Activated T-cell treated with anti-CD3 and anti-CD28 coated beads, Interleukin-2, amount 50 U/mL, for 72 hours (primary cell): ENCODE measurements around the gene DSPP. TPM values are rescaled to one million over a fixed set of nuclear protein-coding genes. Genes with fewer than 3 reads are reported as not detected.

Experiments used
- ATAC-seq, 2 donors: fragments of 150-1000 bp; cut with Tn5 transposase; replicated peaks in 1 of 2; 2 replicates each; pipeline ENCODE4 v1.10.0; 2021; ENCODE audit warnings: moderate library complexity in 2 of 2, mild to moderate bottlenecking in 1 of 2
- DNase-seq, 2 donors: peaks; one replicate each; pipeline ENCODE4 v3.0.0; 2021 to 2022; ENCODE audit warnings: mixed read lengths in 1 of 2
- H3K27ac Mint-ChIP-seq: one replicate; pipeline ENCODE4 v1.8.0; 2022; ENCODE audit warnings: mild to moderate bottlenecking, moderate library complexity, mixed read lengths
- H3K27me3 Mint-ChIP-seq: one replicate; pipeline ENCODE4 v1.8.0; 2022; ENCODE audit warnings: low read depth, mixed read lengths
- H3K36me3 Mint-ChIP-seq, 2 donors: one replicate each; pipeline ENCODE4 v1.8.0; 2022; ENCODE audit warnings: mixed read lengths in 2 of 2, mild to moderate bottlenecking in 1 of 2; ENCODE audit not compliant: insufficient read depth in 2 of 2
- H3K4me1 Mint-ChIP-seq: one replicate; pipeline ENCODE4 v1.8.0; 2022; ENCODE audit warnings: low read depth, mixed read lengths
- H3K4me3 Mint-ChIP-seq, 2 donors: one replicate each; pipeline ENCODE4 v1.8.0; 2022; ENCODE audit warnings: mild to moderate bottlenecking in 2 of 2, mixed read lengths in 2 of 2, moderate library complexity in 2 of 2
- H3K9me3 Mint-ChIP-seq, 2 donors: one replicate each; pipeline ENCODE4 v1.8.0; 2022; ENCODE audit warnings: mixed read lengths in 2 of 2
- total RNA-seq, 2 donors: library from RNA; stranded (reverse); gene quantifications; one replicate each; pipeline ENCODE4 v1.2.3, GENCODE V29; 2022

The DSPP gene
- total RNA-seq, 2 donors from 2014 or later = not detected

GRCh38 chr4:87584222-87584908, 24.0 kb upstream of the DSPP start:
- no peaks in the 10 kb centered on the region for H3K4me1 Mint-ChIP-seq
- peaks cover 0 to 2% of the 10 kb centered on the region in 2 donors for H3K36me3 Mint-ChIP-seq
- H3K27me3 Mint-ChIP-seq = no peaks in the 10 kb centered on the region
- peaks cover 0 to 2% of the 10 kb centered on the region in 2 donors for H3K9me3 Mint-ChIP-seq
- no peak overlapping the region for H3K4me3 Mint-ChIP-seq
- no peak overlapping the region for H3K27ac Mint-ChIP-seq
- ATAC-seq = no peak
- DNase-seq = no peak

- peaks cover 0 to 2% of the 10 kb centered on the region in 2 donors for H3K36me3 Mint-ChIP-seq
- no peaks in the 10 kb centered on the region for H3K4me1 Mint-ChIP-seq
- H3K9me3 Mint-ChIP-seq = peaks cover 0 to 2% of the 10 kb centered on the region in 2 donors
- H3K27ac Mint-ChIP-seq = no peak overlapping the region
- no peak overlapping the region for H3K4me3 Mint-ChIP-seq
- DNase-seq (no peak), ATAC-seq (no peak)
- H3K27me3 Mint-ChIP-seq = no peaks in the 10 kb centered on the region
These were observed 18.8 kb upstream of the DSPP start for GRCh38 chr4:87589531-87589930.

GRCh38 chr4:87592124-87592523, 16.2 kb upstream of the DSPP start:
- no peaks in the 10 kb centered on the region for H3K4me1 Mint-ChIP-seq
- no peaks in the 10 kb centered on the region for H3K36me3 Mint-ChIP-seq
- DNase-seq = no peak
- no peak overlapping the region for H3K27ac Mint-ChIP-seq
- ATAC-seq = no peak
- H3K27me3 Mint-ChIP-seq = no peaks in the 10 kb centered on the region
- H3K9me3 Mint-ChIP-seq = no peaks in the 10 kb centered on the region
- H3K4me3 Mint-ChIP-seq = no peak overlapping the region

- H3K36me3 Mint-ChIP-seq = no peaks in the 10 kb centered on the region
- DNase-seq = no peak
- H3K9me3 Mint-ChIP-seq = peaks cover 0 to 2% of the 10 kb centered on the region in 2 donors
- no peak overlapping the region for H3K4me3 Mint-ChIP-seq
- H3K4me1 Mint-ChIP-seq = no peaks in the 10 kb centered on the region
- no peak overlapping the region for H3K27ac Mint-ChIP-seq
- no peak for ATAC-seq
- peaks cover 11% of the 10 kb centered on the region for H3K27me3 Mint-ChIP-seq
These were observed 7.0 kb upstream of the DSPP start for GRCh38 chr4:87601361-87601760.

GRCh38 chr4:87614292-87614890, 6.1 kb downstream of the DSPP start:
- H3K36me3 Mint-ChIP-seq = no peaks in the 10 kb centered on the region
- no peaks in the 10 kb centered on the region for H3K9me3 Mint-ChIP-seq
- H3K4me1 Mint-ChIP-seq = no peaks in the 10 kb centered on the region
- no peak overlapping the region for H3K4me3 Mint-ChIP-seq
- no peak for ATAC-seq
- H3K27ac Mint-ChIP-seq = no peak overlapping the region
- no peak for DNase-seq
- no peaks in the 10 kb centered on the region for H3K27me3 Mint-ChIP-seq

GRCh38 chr4:87616268-87616667, 7.9 kb downstream of the DSPP start:
- DNase-seq = no peak
- no peak overlapping the region for H3K4me3 Mint-ChIP-seq
- H3K9me3 Mint-ChIP-seq = no peaks in the 10 kb centered on the region
- H3K36me3 Mint-ChIP-seq = no peaks in the 10 kb centered on the region
- no peaks in the 10 kb centered on the region for H3K4me1 Mint-ChIP-seq
- no peak overlapping the region for H3K27ac Mint-ChIP-seq
- ATAC-seq = no peak
- H3K27me3 Mint-ChIP-seq = peaks cover 5% of the 10 kb centered on the region

GRCh38 chr4:87620086-87620485, 11.8 kb downstream of the DSPP start:
- no peaks in the 10 kb centered on the region for H3K9me3 Mint-ChIP-seq
- no peak overlapping the region for H3K4me3 Mint-ChIP-seq
- ATAC-seq = no peak

GRCh38 chr4:87620491-87620890, 12.2 kb downstream of the DSPP start:
- DNase-seq (no peak), ATAC-seq (no peak)
- Mint-ChIP-seq H3K27me3 (peaks cover 6% of the 10 kb centered on the region), H3K9me3 (no peaks in the 10 kb centered on the region), H3K4me3 (no peak overlapping the region), H3K36me3 (no peaks in the 10 kb centered on the region), H3K4me1 (no peaks in the 10 kb centered on the region), H3K27ac (no peak overlapping the region)

More at GRCh38 chr4:87620086-87620485, 11.8 kb downstream of the DSPP start:
- Mint-ChIP-seq H3K27ac (no peak overlapping the region), H3K4me1 (no peaks in the 10 kb centered on the region), H3K36me3 (no peaks in the 10 kb centered on the region), H3K27me3 (peaks cover 6% of the 10 kb centered on the region)
- no peak for DNase-seq

GRCh38 chr4:87622303-87622702, 14.0 kb downstream of the DSPP start:
- Mint-ChIP-seq H3K36me3 (no peaks in the 10 kb centered on the region), H3K27ac (no peak overlapping the region), H3K4me1 (no peaks in the 10 kb centered on the region), H3K4me3 (no peak overlapping the region), H3K9me3 (no peaks in the 10 kb centered on the region), H3K27me3 (peaks cover 6% of the 10 kb centered on the region)
- DNase-seq = no peak
- ATAC-seq = no peak

GRCh38 chr4:87624698-87625097, 16.4 kb downstream of the DSPP start:
- Mint-ChIP-seq H3K4me1 (no peaks in the 10 kb centered on the region), H3K9me3 (no peaks in the 10 kb centered on the region), H3K27ac (no peak overlapping the region), H3K27me3 (peaks cover 6% of the 10 kb centered on the region), H3K4me3 (no peak overlapping the region), H3K36me3 (no peaks in the 10 kb centered on the region)
- ATAC-seq (no peak), DNase-seq (no peak)

- H3K9me3 Mint-ChIP-seq = no peaks in the 10 kb centered on the region
- H3K27ac Mint-ChIP-seq = no peak overlapping the region
- ATAC-seq = no peak
- H3K36me3 Mint-ChIP-seq = no peaks in the 10 kb centered on the region
- no peaks in the 10 kb centered on the region for H3K27me3 Mint-ChIP-seq
- DNase-seq = no peak
- no peak overlapping the region for H3K4me3 Mint-ChIP-seq
- H3K4me1 Mint-ChIP-seq = no peaks in the 10 kb centered on the region
These were observed 23.3 kb downstream of the DSPP start for GRCh38 chr4:87631668-87632067.

- Mint-ChIP-seq H3K4me3 (no peak overlapping the region), H3K4me1 (no peaks in the 10 kb centered on the region), H3K36me3 (no peaks in the 10 kb centered on the region), H3K27me3 (no peaks in the 10 kb centered on the region), H3K27ac (no peak overlapping the region), H3K9me3 (no peaks in the 10 kb centered on the region)
- ATAC-seq (no peak), DNase-seq (no peak)
These were observed 24.1 kb downstream of the DSPP start for GRCh38 chr4:87632469-87632868.

- no peak overlapping the region for H3K27ac Mint-ChIP-seq
- H3K36me3 Mint-ChIP-seq = no peaks in the 10 kb centered on the region
- H3K4me1 Mint-ChIP-seq = no peaks in the 10 kb centered on the region
- DNase-seq (no peak), ATAC-seq (no peak)
- H3K27me3 Mint-ChIP-seq = no peaks in the 10 kb centered on the region
- H3K4me3 Mint-ChIP-seq = no peak overlapping the region
- no peaks in the 10 kb centered on the region for H3K9me3 Mint-ChIP-seq
These were observed 24.9 kb downstream of the DSPP start for GRCh38 chr4:87633243-87633642.

- no peak for DNase-seq
- Mint-ChIP-seq H3K4me1 (no peaks in the 10 kb centered on the region), H3K27ac (no peak overlapping the region), H3K9me3 (no peaks in the 10 kb centered on the region), H3K4me3 (no peak overlapping the region), H3K27me3 (peaks cover 8% of the 10 kb centered on the region), H3K36me3 (no peaks in the 10 kb centered on the region)
- no peak for ATAC-seq
These were observed 36.0 kb downstream of the DSPP start for GRCh38 chr4:87644286-87644685.
